H9 (cell line): Measurements from ENCODE around the gene DAPK1. TPM values are rescaled to one million over a fixed set of nuclear protein-coding genes. Genes with fewer than 3 reads are reported as not detected.

Experiments
- DNase-seq: peaks from one replicate; pipeline ENCODE4 v3.0.0-alpha.2; 2017
- H2AFZ ChIP-seq: one replicate; pipeline ENCODE4 v1.6.1; 2013; ENCODE audit warnings: mild to moderate bottlenecking, low read length, control low read depth, moderate library complexity
- H2AK5ac ChIP-seq: 2 replicates; pipeline ENCODE4 v1.6.1; 2013; ENCODE audit warnings: low read length, control low read depth, mixed read lengths; ENCODE audit not compliant: insufficient read length
- H2BK120ac ChIP-seq: one replicate; pipeline ENCODE4 v1.6.1; 2013; ENCODE audit warnings: low read depth, mild to moderate bottlenecking, low read length, control low read depth, inconsistent platforms; ENCODE audit not compliant: poor library complexity, severe bottlenecking
- H2BK12ac ChIP-seq: 2 replicates; pipeline ENCODE4 v1.6.1; 2013; ENCODE audit warnings: low read length, control low read depth, mixed read lengths, low read depth; ENCODE audit not compliant: insufficient read length
- H2BK15ac ChIP-seq: 2 replicates; pipeline ENCODE4 v1.6.1; 2013; ENCODE audit warnings: low read depth, low read length, control low read depth
- H2BK20ac ChIP-seq: one replicate; pipeline ENCODE4 v1.6.1; 2013; ENCODE audit warnings: low read depth, mild to moderate bottlenecking, low read length, control low read depth, inconsistent platforms; ENCODE audit not compliant: poor library complexity, severe bottlenecking
- H2BK5ac ChIP-seq: 2 replicates; pipeline ENCODE4 v1.6.1; 2013; ENCODE audit warnings: low read length, control low read depth, mixed read lengths; ENCODE audit not compliant: insufficient read length
- H3K14ac ChIP-seq: 2 replicates; pipeline ENCODE4 v1.6.1; 2013; ENCODE audit warnings: low read length, control low read depth; ENCODE audit not compliant: insufficient read depth
- H3K18ac ChIP-seq: 2 replicates; pipeline ENCODE4 v1.6.1; 2013; ENCODE audit warnings: low read depth, mild to moderate bottlenecking, mixed read lengths, low read length, control low read depth; ENCODE audit not compliant: insufficient read length
- H3K23ac ChIP-seq: 2 replicates; pipeline ENCODE4 v1.6.1; 2013; ENCODE audit warnings: low read length, control low read depth, mixed read lengths, low read depth; ENCODE audit not compliant: insufficient read length
- H3K23me2 ChIP-seq: 2 replicates; pipeline ENCODE4 v1.6.1; 2013; ENCODE audit warnings: low read depth, mild to moderate bottlenecking, mixed read lengths, low read length, control low read depth; ENCODE audit not compliant: insufficient read length, poor library complexity, severe bottlenecking
- H3K27ac ChIP-seq: 2 replicates; pipeline ENCODE4 v1.5.1; 2013; ENCODE audit warnings: low read length, control low read depth, mixed read lengths, low read depth; ENCODE audit not compliant: insufficient read length
- H3K27me3 ChIP-seq: 2 replicates; pipeline ENCODE4 v1.6.1; 2013; ENCODE audit warnings: low read length, control low read depth, inconsistent platforms; ENCODE audit not compliant: insufficient read depth
- H3K4ac ChIP-seq: 2 replicates; pipeline ENCODE4 v1.6.1; 2013; ENCODE audit warnings: low read depth, mild to moderate bottlenecking, control low read depth, inconsistent platforms, low read length, moderate library complexity
- H3K4me1 ChIP-seq: 2 replicates; pipeline ENCODE4 v1.6.1; 2013; ENCODE audit warnings: low read length, control low read depth, inconsistent platforms; ENCODE audit not compliant: insufficient read depth
- H3K4me2 ChIP-seq: 2 replicates; pipeline ENCODE4 v1.6.1; 2013; ENCODE audit warnings: low read length, control low read depth, mixed read lengths; ENCODE audit not compliant: insufficient read length, insufficient read depth
- H3K56ac ChIP-seq: 2 replicates; pipeline ENCODE4 v1.6.1; 2013; ENCODE audit warnings: low read depth, mild to moderate bottlenecking, mixed read lengths, low read length, control low read depth; ENCODE audit not compliant: insufficient read length
- H3K79me1 ChIP-seq: 2 replicates; pipeline ENCODE4 v1.6.1; 2013; ENCODE audit warnings: low read depth, mild to moderate bottlenecking, moderate library complexity, low read length, control low read depth, inconsistent platforms; ENCODE audit not compliant: insufficient read depth, poor library complexity, severe bottlenecking
- H3K79me2 ChIP-seq: 2 replicates; pipeline ENCODE4 v1.6.1; 2013; ENCODE audit warnings: low read length, control low read depth, inconsistent platforms; ENCODE audit not compliant: insufficient read depth
- H3K9ac ChIP-seq: 2 replicates; pipeline ENCODE4 v1.6.1; 2013; ENCODE audit warnings: low read length, control low read depth, mixed read lengths; ENCODE audit not compliant: insufficient read length; ENCODE audit errors: extremely low read depth
- H3K9me3 ChIP-seq: one replicate; pipeline ENCODE4 v1.6.1; 2013; ENCODE audit warnings: low read depth, low read length, inconsistent platforms; ENCODE audit not compliant: control insufficient read depth
- H3T11ph ChIP-seq: one replicate; pipeline ENCODE4 v1.6.1; 2013; ENCODE audit warnings: mild to moderate bottlenecking, low read length, control low read depth, inconsistent platforms
- H4K20me1 ChIP-seq: one replicate; pipeline ENCODE4 v1.6.1; 2013; ENCODE audit not compliant: control insufficient read depth, insufficient read length, insufficient read depth
- H4K5ac ChIP-seq: 2 replicates; pipeline ENCODE4 v1.6.1; 2013; ENCODE audit warnings: low read depth, mild to moderate bottlenecking, mixed read lengths, low read length, control low read depth; ENCODE audit not compliant: insufficient read length
- H4K8ac ChIP-seq: replicated peaks from 2 replicates; pipeline ENCODE4 v1.6.1; 2013; ENCODE audit warnings: low read length, control low read depth, mixed read lengths, low read depth; ENCODE audit not compliant: insufficient read length
- H4K91ac ChIP-seq: 2 replicates; pipeline ENCODE4 v1.6.1; 2013; ENCODE audit warnings: low read depth, mild to moderate bottlenecking, moderate library complexity, mixed read lengths, low read length, control low read depth; ENCODE audit not compliant: insufficient read length
- H3K27ac Mint-ChIP-seq, 3 experiments: 2 replicates in 2 of 3; 3 replicates in 1 of 3; pipeline ENCODE4 v1.8.0; 2020 to 2021; ENCODE audit warnings: mixed read lengths in 3 of 3, mild to moderate bottlenecking in 1 of 3, moderate library complexity in 1 of 3
- H3K27me3 Mint-ChIP-seq: 2 replicates; pipeline ENCODE4 v1.8.0; 2021; ENCODE audit warnings: low read depth, mild to moderate bottlenecking, moderate library complexity, mixed read lengths
- H3K36me3 Mint-ChIP-seq, 3 experiments: 2 replicates in 2 of 3; 3 replicates in 1 of 3; pipeline ENCODE4 v1.8.0; 2020 to 2021; ENCODE audit warnings: low read depth in 3 of 3, mixed read lengths in 3 of 3; ENCODE audit not compliant: insufficient read depth in 1 of 3
- H3K4me1 Mint-ChIP-seq, 2 experiments: 2 replicates each; pipeline ENCODE4 v1.8.0; 2020; ENCODE audit warnings: mixed read lengths in 2 of 2
- H3K4me3 Mint-ChIP-seq, 2 experiments: 2 replicates in 1 of 2; 3 replicates in 1 of 2; pipeline ENCODE4 v1.8.0; 2020 to 2021; ENCODE audit warnings: mild to moderate bottlenecking in 2 of 2, mixed read lengths in 2 of 2, moderate library complexity in 1 of 2
- H3K9me3 Mint-ChIP-seq, 2 experiments: 2 replicates in 1 of 2; 3 replicates in 1 of 2; pipeline ENCODE4 v1.8.0; 2020; ENCODE audit warnings: mild to moderate bottlenecking in 2 of 2, mixed read lengths in 2 of 2, moderate library complexity in 1 of 2
- WGBS: extraction: QIAGEN DNeasy Blood & Tissue Kit; methylation state at CpG from one replicate; pipeline ENCODE4 v1.1.7; 2013; ENCODE audit warnings: missing lambda C conversion rate, low lambda C conversion rate, mixed read lengths; ENCODE audit not compliant: insufficient read length; ENCODE audit errors: extremely low coverage; 5-methylcytosine and 5-hydroxymethylcytosine counted together
- total RNA-seq: library from RNA; stranded (reverse); gene quantifications from 2 replicates; pipeline ENCODE4 v1.2.1, GENCODE V29; 2021
- TF ChIP-seq, protein P1 (sequence below): fragments of 200-600 bp; sonication (generic); conservative IDR thresholded peaks from 3 replicates; pipeline ENCODE4 v1.8.0; 2021; ENCODE audit warnings: antibody characterized with exemption, mild to moderate bottlenecking

DAPK1 gene
- total RNA-seq, 1 experiment from 2014 or later: 79.4 TPM

GRCh38 chr9:87650611-87651295 lies 153.1 kb downstream of the DAPK1 start:
- Histone ChIP-seq H3K14ac (no peak overlapping the region), H3K18ac (no peak overlapping the region), H3K4me1 (no peaks in the 10 kb centered on the region), H3T11ph (no peak overlapping the region), H3K23ac (no peak overlapping the region), H2AK5ac (no peak overlapping the region), H2BK12ac (no peak overlapping the region), H3K9ac (no peak overlapping the region), H2AFZ (no peak overlapping the region), H3K4ac (no peak overlapping the region), H2BK5ac (no peak overlapping the region), H3K9me3 (no peaks in the 10 kb centered on the region), H2BK120ac (no peak overlapping the region), H4K20me1 (no peaks in the 10 kb centered on the region), H3K4me2 (no peak overlapping the region), H3K23me2 (no peaks in the 10 kb centered on the region), H2BK20ac (no peak overlapping the region), H3K79me2 (no peaks in the 10 kb centered on the region), H3K27ac (no peak overlapping the region), H3K79me1 (no peaks in the 10 kb centered on the region), H3K27me3 (no peaks in the 10 kb centered on the region), H4K5ac (no peak overlapping the region), H3K56ac (no peak overlapping the region), H2BK15ac (no peak overlapping the region), H4K8ac (no peak overlapping the region), H4K91ac (no peak overlapping the region)
- Mint-ChIP-seq H3K36me3 (peaks cover 38 to 68% (median 63%) of the 10 kb centered on the region in 3 experiments; a peak in 6 of 7 replicates), H3K27ac (no peak overlapping the region), H3K4me1 (peaks cover 0 to 2% of the 10 kb centered on the region in 2 experiments; a peak in 2 of 4 replicates), H3K27me3 (no peaks in the 10 kb centered on the region), H3K9me3 (no peaks in the 10 kb centered on the region), H3K4me3 (no peak overlapping the region)
- TF ChIP-seq, protein P1, sequence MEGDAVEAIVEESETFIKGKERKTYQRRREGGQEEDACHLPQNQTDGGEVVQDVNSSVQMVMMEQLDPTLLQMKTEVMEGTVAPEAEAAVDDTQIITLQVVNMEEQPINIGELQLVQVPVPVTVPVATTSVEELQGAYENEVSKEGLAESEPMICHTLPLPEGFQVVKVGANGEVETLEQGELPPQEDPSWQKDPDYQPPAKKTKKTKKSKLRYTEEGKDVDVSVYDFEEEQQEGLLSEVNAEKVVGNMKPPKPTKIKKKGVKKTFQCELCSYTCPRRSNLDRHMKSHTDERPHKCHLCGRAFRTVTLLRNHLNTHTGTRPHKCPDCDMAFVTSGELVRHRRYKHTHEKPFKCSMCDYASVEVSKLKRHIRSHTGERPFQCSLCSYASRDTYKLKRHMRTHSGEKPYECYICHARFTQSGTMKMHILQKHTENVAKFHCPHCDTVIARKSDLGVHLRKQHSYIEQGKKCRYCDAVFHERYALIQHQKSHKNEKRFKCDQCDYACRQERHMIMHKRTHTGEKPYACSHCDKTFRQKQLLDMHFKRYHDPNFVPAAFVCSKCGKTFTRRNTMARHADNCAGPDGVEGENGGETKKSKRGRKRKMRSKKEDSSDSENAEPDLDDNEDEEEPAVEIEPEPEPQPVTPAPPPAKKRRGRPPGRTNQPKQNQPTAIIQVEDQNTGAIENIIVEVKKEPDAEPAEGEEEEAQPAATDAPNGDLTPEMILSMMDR: no peak
- no peak for DNase-seq
- no CpG with 5 or more reads among the region's 8 CpGs for WGBS
